ENCODE data around the gene C1QB.

The C1QB gene

DNA sequence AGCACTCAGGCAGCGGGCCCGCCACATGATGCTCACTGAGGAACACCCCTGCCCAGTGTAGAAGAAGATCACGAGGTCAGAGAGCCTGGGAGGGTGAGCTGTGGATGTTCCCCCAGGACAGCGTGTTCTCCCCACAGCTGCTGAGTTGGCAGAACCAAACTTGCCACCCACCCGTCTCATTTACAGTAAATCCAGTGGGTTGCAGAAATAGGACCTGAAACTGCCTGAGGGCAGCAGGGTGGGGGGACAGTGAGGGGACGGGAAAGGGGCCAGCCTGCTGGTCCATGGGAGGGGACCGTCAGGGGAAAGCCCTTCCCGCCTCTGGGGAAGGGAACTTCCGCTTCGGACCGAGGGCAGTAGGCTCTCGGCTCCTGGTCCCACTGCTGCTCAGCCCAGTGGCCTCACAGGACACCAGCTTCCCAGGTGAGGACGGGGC lies at the start of gene C1QB:
Gene C1QB, plus strand, starts transcription at position 356 of the 436 bp plus-strand sequence. CDS start 6,227 bp downstream, outside the sequence.
- no peak for DNase-seq

GRCh38 chr1:22606161-22606560 lies 46.9 kb upstream of the C1QB start:
- no peak for DNase-seq

DNA sequence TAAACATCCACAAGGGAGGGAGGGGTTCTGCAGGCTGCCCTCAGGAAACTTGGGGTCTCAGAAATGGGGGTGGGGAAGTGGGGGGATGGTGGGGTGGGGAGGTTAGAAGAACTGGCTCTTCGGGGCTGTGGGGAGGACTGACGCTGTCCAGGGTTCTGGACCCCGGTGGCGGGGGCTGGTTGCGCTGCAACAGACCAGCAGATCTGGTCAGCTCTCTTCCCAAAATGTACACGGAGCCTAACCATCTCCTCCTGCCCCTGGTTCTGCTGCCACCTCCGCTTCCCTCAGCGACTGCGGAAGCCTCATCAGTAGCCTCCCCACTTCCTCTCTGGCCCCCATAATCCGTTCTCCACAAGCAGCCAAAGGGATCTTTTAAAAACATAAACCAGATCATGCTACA lies 45.9 kb upstream of the C1QB start:
- DNase-seq, result no peak

GRCh38 chr1:22608361-22608760 lies 44.7 kb upstream of the C1QB start:
- no peak for DNase-seq

DNA sequence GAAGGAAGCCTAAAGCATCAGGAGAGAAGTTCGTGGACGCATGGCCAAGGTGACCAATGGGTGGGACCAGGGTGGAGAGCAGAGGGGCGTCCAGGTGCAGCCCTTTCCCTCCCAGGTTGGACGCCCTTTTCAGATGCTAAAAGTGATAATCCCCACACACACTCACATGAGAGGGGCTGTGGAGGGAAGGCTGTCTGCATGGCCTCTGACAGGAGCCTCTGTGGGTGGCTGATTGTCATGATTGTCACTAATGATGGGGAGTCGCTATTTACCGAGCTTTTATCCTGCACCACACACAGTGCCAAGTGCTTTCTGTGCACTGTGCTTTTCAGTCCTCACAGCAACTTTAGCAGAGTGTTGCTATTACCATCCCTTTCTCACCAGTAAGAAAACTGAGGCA lies 43.7 kb upstream of the C1QB start:
- no peak for DNase-seq

- DNase-seq, result peak; percentile 23 to 35
Observed at GRCh38 chr1:22611530-22611947, 41.5 kb upstream of the C1QB start.

GRCh38 chr1:22612671-22613571 lies 40.1 kb upstream of the C1QB start:
- no peak for DNase-seq

DNA sequence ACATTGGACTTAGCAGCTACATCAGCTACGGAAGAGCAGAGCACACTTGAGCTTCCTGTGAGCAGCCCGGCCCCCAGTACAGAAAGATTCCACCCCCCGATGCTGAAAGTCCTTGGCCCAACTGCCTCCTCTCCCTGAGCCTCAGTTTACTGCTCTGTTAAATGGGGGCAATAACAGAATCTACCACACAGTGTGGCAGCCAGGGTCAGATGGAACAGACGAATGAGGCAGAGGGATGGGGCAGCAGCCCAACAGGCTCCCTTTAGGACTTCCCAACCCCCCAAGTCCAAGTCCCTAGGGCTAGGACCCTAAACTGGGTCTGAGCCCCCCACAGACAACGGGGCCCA lies 39.5 kb upstream of the C1QB start:
- no peak for DNase-seq

DNA sequence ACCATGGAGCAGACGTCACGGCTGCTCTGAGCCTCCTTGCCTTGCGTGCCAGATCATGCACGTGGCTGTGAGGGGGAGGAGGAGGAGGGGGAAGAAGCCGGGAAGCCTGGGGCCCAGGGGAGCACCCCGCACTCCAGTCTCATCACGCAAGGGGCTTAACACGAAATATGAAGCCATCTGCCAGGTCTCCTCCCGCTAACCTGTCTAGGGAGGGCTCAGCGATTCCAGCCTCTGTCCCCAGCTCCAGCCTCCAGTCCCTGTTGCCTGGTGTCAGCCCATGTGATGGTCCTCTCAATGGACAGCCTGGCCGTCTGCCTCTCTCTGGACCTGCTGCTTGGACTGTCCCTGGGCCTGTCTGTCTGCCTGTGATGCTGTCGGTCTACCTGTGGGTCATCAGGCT lies 39.1 kb upstream of the C1QB start:
- DNase-seq, result no peak

DNA sequence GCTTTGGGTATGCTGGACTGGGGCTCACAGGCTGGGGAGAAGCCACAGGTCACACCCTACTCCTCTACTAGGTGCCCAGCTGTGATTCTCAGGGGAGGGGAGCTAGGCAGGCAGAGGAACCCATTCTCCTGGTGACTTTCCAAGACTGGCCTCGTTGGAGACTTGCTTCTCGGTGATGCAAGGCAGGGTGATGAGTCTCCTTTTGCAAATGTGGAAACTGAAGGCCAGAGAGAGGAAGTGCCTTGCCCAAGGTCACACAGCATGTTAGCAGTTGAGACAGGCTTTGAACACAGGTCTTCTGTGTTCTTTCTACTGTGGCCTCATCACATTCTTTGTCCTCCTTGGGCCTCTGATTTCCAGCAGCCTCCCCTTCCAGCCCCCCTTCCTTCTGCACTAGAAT lies 37.1 kb upstream of the C1QB start:
- DNase-seq, result no peak

GRCh38 chr1:22616571-22616970 lies 36.5 kb upstream of the C1QB start:
- no peak for DNase-seq

- DNase-seq, result no peak
Observed at GRCh38 chr1:22618056-22618455, 35.0 kb upstream of the C1QB start.

DNA sequence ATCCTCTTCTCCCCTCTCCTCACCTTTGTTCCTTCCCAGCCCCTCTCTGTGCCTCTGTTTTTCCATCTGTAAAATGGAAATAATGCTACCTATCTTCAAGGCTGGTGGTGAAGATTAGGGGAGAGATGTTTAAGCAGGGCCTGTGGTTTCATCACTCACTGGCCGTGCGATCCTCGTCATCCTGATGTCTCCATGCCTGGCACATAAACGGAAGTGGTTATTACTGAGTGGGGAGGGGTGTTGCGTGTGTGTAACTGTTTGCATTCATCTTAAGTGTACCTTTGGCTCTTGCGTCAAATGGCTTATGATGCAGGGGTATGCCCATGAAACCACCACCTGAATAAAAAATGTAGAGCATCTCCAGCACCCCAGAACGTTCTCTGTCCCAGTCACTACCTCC lies 33.8 kb upstream of the C1QB start:
- DNase-seq, result no peak

DNA sequence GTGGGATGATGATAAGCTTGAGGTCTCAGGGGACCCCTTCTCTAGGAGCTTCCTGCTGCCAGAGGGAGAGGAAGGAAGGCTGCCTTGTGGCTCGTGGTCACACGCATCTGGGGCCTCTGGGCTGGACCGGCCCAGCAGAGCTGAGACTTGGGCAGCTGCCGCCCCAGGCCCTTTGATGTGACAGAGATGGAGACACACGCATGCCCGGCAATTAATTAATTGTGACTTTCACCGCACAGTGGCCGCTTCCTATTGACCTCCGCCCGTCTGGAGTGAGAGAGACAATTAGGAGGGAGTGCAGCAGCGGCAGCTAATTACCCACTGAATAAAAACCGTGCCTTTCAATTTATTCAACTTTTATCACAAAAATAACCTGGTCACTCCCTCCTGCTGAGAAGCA lies 33.2 kb upstream of the C1QB start:
- DNase-seq, result no peak

- DNase-seq, result no peak
Observed at GRCh38 chr1:22621761-22622160, 31.3 kb upstream of the C1QB start.

- DNase-seq, result no peak
Observed at GRCh38 chr1:22625262-22625925, 27.6 kb upstream of the C1QB start.

DNA sequence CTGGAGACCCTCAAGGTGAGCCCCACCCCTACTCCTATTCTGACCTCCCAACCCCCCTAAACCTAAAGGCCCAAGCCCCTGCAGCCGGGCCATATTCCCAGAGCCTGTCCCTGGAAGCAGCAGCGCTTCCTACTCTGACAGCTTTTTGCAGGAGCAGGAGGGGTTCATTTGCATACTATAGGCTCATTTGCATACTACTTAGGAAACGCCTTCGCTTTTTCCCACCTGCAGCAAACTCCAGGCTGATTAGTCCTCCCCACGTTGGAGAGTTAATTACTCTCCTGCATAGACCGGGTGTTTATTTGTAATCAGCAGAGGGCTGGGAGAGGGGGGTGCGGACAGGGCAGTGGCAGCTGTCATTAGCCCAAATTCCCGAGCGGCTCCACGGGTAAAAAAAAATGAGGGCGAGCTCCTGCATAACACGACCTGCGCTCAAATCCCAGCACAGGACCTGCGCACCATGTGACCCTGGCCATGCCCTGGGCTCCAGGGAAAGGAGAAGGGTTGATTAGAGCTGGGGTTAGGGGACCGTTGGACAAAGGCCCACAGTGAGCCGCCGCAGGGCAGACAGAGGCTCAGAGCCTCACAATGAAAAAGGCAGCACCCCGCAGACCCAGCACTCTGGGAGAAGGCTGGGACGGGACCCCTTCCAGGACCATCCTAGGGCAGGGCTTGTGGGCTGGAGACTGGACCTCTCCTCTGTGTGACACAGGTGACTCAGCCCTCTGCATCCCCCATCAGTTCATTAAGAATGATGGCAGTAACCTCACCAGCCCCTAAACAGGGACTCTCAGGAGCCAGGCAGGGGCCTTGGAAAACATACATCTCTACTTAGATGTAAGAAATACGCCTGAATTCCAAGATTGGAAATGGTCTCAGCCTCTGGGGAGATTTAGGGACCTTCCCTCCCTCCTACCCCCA lies 26.5 kb upstream of the C1QB start:
- DNase-seq, result no peak

GRCh38 chr1:22627331-22627730 lies 25.7 kb upstream of the C1QB start:
- DNase-seq, result no peak

- no peak for DNase-seq
Observed at GRCh38 chr1:22628698-22629444, 24.2 kb upstream of the C1QB start.

- DNase-seq, result no peak
Observed at GRCh38 chr1:22629886-22630285, 23.1 kb upstream of the C1QB start.

DNA sequence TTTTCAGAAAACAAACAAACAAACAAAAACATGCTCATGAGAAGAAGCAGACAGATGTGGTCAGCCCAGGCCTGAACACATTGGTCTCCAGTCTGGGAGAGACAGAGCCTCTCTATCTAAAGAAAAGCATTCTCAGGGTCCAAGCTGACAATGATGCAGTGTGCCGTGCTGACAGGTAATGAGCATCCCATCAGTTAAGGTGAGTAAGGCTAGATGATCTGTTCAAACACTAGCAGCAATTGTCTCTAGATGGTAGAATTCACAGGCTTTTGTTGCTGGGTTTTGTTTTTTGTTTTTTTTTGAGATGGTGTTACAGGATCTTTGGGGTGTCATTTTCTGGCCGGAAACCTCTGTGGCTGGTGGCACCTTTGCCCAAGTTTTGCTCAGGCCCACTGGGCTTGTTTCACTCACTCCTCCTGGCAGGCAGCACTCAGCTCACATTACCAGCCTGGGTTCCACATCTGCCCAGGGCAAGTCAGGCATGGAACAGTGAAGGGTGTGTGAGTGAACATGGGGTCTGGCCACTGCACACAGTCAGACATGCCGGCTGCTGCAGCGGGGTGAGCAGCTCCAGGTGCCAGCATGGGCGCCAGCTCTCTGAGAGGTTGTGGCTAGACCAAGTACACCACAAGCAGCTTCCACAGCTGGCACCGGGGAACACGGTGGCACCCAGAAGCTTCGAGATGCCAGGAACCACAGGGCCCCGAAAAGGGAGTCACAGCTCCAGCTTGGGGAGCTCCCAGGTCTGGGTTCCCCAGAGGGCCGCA lies 19.2 kb upstream of the C1QB start:
- DNase-seq, result no peak

DNA sequence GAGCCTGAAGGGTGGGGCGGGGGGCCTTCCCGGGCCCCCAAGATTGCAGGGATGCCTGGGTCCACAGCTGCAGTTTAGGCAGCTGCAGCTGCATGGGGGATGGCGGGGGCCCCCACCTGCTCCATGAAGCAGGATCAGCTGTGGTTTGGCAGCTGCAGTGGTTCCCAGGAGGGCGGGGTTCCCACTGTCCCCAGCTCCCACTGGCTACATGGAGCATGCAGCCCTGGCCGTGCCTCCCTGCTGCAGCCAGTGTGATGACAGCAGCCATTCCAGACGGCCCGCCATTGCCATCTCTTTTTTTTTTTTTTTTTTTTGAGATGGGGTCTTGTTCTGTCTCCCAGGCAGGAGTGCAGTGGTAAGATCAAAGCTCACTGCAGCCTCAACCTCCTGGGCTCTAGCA lies 17.6 kb upstream of the C1QB start:
- no peak for DNase-seq

All from stimulated activated CD4-positive, alpha-beta T cell treated with anti-CD3 and anti-CD28 coated beads, Interleukin-2, amount 100 ng/mL, for 24 hours (primary cell).